Hepatocyte (in vitro differentiated cells): ENCODE results near the gene ZAP70. TPM values are rescaled to one million over a fixed set of nuclear protein-coding genes. Genes with fewer than 3 reads are reported as not detected.

Experiments used
- DNase-seq: peaks from one replicate; pipeline ENCODE4 v3.0.0-alpha.2; 2016; ENCODE audit warnings: low spot score
- H2AFZ ChIP-seq: fragments of 200-600 bp; sonication (generic); 2 replicates; pipeline ENCODE4 v1.6.0; 2016; ENCODE audit warnings: antibody characterized with exemption, mild to moderate bottlenecking
- H3K27ac ChIP-seq: fragments of 200-600 bp; sonication (generic); 2 replicates; pipeline ENCODE4 v1.5.1; 2016; ENCODE audit warnings: mild to moderate bottlenecking
- H3K27me3 ChIP-seq: fragments of 200-600 bp; sonication (generic); 2 replicates; pipeline ENCODE4 v1.6.1; 2016
- H3K36me3 ChIP-seq: fragments of 200-600 bp; sonication (generic); replicated peaks from 2 replicates; pipeline ENCODE4 v1.5.1; 2016; ENCODE audit warnings: low read depth; ENCODE audit not compliant: insufficient read depth
- H3K4me1 ChIP-seq: fragments of 200-600 bp; sonication (generic); 2 replicates; pipeline ENCODE4 v1.5.1; 2016; ENCODE audit warnings: mild to moderate bottlenecking, moderate library complexity; ENCODE audit not compliant: insufficient read depth
- H3K4me2 ChIP-seq: fragments of 200-600 bp; sonication (generic); 2 replicates; pipeline ENCODE4 v1.6.0; 2016
- H3K4me3 ChIP-seq: fragments of 200-600 bp; sonication (generic); 2 replicates; pipeline ENCODE4 v1.5.1; 2016; ENCODE audit warnings: mild to moderate bottlenecking
- H3K79me2 ChIP-seq: fragments of 200-600 bp; sonication (generic); 2 replicates; pipeline ENCODE4 v1.6.0; 2017; ENCODE audit warnings: mild to moderate bottlenecking
- H3K9me2 ChIP-seq: fragments of 200-600 bp; sonication (generic); replicated peaks from 2 replicates; pipeline ENCODE4 v1.6.0; 2017; ENCODE audit warnings: mild to moderate bottlenecking; ENCODE audit not compliant: insufficient read depth
- H3K9me3 ChIP-seq: fragments of 200-600 bp; sonication (generic); 2 replicates; pipeline ENCODE4 v1.5.1; 2016; ENCODE audit warnings: low read depth, mild to moderate bottlenecking
- H4K20me1 ChIP-seq: fragments of 200-600 bp; sonication (generic); 2 replicates; pipeline ENCODE4 v1.6.0; 2016; ENCODE audit warnings: mild to moderate bottlenecking; ENCODE audit not compliant: insufficient read depth, poor library complexity, severe bottlenecking
- CTCF ChIP-seq: fragments of 200-600 bp; sonication (generic); IDR thresholded peaks from 2 replicates; pipeline ENCODE4 v1.5.1; 2016; ENCODE audit warnings: antibody characterized with exemption, mild to moderate bottlenecking; ENCODE audit not compliant: poor library complexity
- EZH2 ChIP-seq: fragments of 200-600 bp; sonication (generic); IDR thresholded peaks from 2 replicates; pipeline ENCODE4 v1.6.1; 2016; ENCODE audit warnings: antibody characterized with exemption, mild to moderate bottlenecking, borderline replicate concordance
- EZH2phosphoT487 ChIP-seq: fragments of 200-600 bp; sonication (generic); IDR thresholded peaks from one replicate; pipeline ENCODE4 v1.6.1; 2018; ENCODE audit warnings: antibody characterized with exemption, mild to moderate bottlenecking, low read depth, moderate library complexity; ENCODE audit not compliant: unreplicated experiment, severe bottlenecking
- WGBS: methylation state at CpG from one replicate; pipeline ENCODE4 v1.1.6; 2016; ENCODE audit warnings: low lambda C conversion rate; ENCODE audit errors: missing lambda C conversion rate; 5-methylcytosine and 5-hydroxymethylcytosine counted together
- polyA plus RNA-seq: library from polyadenylated mRNA; unstranded; fragments of >200 nt; fragmentation: Nextera tagmentation; extraction: Ambion mirVana; gene quantifications from 2 replicates; pipeline ENCODE4 v1.2.1, GENCODE V29; 2016
- total RNA-seq: library from RNA; depleted of rRNA; stranded (reverse); fragments of >200 nt; gene quantifications from 2 replicates; pipeline ENCODE4 v1.2.3, GENCODE V29; 2014

ZAP70 gene
- total and polyA plus RNA-seq, 2 experiments from 2014 or later = 0.80 to 1.5 TPM

GRCh38 chr2:97752342-97753334 is 39.3 kb downstream of the ZAP70 start:
- H2AFZ ChIP-seq = no peak overlapping the region
- TF ChIP-seq CTCF (no peak), EZH2 (no peak), EZH2phosphoT487 (no peak)
- no peak overlapping the region for H3K4me2 ChIP-seq
- H3K27me3 ChIP-seq = no peaks in the 10 kb centered on the region
- 88% methylated on average over 3 of the region's 3 CpGs for WGBS
- no peaks in the 10 kb centered on the region for H4K20me1 ChIP-seq
- no peaks in the 10 kb centered on the region for H3K9me2 ChIP-seq
- H3K9me3 ChIP-seq = no peaks in the 10 kb centered on the region
- no peaks in the 10 kb centered on the region for H3K36me3 ChIP-seq
- no peak overlapping the region for H3K27ac ChIP-seq
- no peaks in the 10 kb centered on the region for H3K79me2 ChIP-seq
- no peak for DNase-seq
- H3K4me1 ChIP-seq = no peaks in the 10 kb centered on the region
- H3K4me3 ChIP-seq = no peak overlapping the region

- no peak overlapping the region for H3K4me3 ChIP-seq
- no peaks in the 10 kb centered on the region for H3K27me3 ChIP-seq
- H3K79me2 ChIP-seq = no peaks in the 10 kb centered on the region
- H3K4me2 ChIP-seq = no peak overlapping the region
- H3K9me2 ChIP-seq = no peaks in the 10 kb centered on the region
- no peaks in the 10 kb centered on the region for H3K36me3 ChIP-seq
- no peak for DNase-seq
- TF ChIP-seq CTCF = no peak
- TF ChIP-seq EZH2 = no peak
- no peak for TF ChIP-seq EZH2phosphoT487
- H3K4me1 ChIP-seq = no peaks in the 10 kb centered on the region
- no peaks in the 10 kb centered on the region for H4K20me1 ChIP-seq
- H3K9me3 ChIP-seq = no peaks in the 10 kb centered on the region
- H2AFZ ChIP-seq = no peak overlapping the region
- WGBS = 94% methylated on average over 12 of the region's 12 CpGs
- H3K27ac ChIP-seq = no peak overlapping the region
Measured at GRCh38 chr2:97754690-97755346, 41.4 kb downstream of the ZAP70 start.

- Histone ChIP-seq H3K27ac (no peak overlapping the region), H4K20me1 (no peaks in the 10 kb centered on the region), H3K79me2 (no peaks in the 10 kb centered on the region), H3K9me2 (no peaks in the 10 kb centered on the region), H3K36me3 (no peaks in the 10 kb centered on the region), H3K4me3 (no peak overlapping the region), H3K4me1 (no peaks in the 10 kb centered on the region), H2AFZ (no peak overlapping the region), H3K27me3 (no peaks in the 10 kb centered on the region), H3K9me3 (no peaks in the 10 kb centered on the region), H3K4me2 (no peak overlapping the region)
- 90% methylated on average over 2 of the region's 2 CpGs for WGBS
- TF ChIP-seq EZH2phosphoT487 (no peak), EZH2 (no peak), CTCF (no peak)
- DNase-seq = no peak
Measured at GRCh38 chr2:97755491-97755890, 42.1 kb downstream of the ZAP70 start.
